ENCODE measurements around the gene ZSWIM3.
"Not testable (repeated sequence)": the region's sequence is repeated elsewhere in the genome, so short reads cannot be mapped to it uniquely, and the experiment has no call there.

Gene ZSWIM3

GRCh38 chr20:45890985-45891983 lies 33.9 kb downstream of the ZSWIM3 start, which contains the start of the genes CTSA and NEURL2:
Gene CTSA (plus strand): TSS chr20:45891335. CDS start chr20:45891569, 234 bp downstream.
Gene NEURL2 (minus strand): TSS chr20:45891208. CDS start chr20:45890991, 217 bp downstream.
- peak; percentile 31 for DNase-seq

DNA sequence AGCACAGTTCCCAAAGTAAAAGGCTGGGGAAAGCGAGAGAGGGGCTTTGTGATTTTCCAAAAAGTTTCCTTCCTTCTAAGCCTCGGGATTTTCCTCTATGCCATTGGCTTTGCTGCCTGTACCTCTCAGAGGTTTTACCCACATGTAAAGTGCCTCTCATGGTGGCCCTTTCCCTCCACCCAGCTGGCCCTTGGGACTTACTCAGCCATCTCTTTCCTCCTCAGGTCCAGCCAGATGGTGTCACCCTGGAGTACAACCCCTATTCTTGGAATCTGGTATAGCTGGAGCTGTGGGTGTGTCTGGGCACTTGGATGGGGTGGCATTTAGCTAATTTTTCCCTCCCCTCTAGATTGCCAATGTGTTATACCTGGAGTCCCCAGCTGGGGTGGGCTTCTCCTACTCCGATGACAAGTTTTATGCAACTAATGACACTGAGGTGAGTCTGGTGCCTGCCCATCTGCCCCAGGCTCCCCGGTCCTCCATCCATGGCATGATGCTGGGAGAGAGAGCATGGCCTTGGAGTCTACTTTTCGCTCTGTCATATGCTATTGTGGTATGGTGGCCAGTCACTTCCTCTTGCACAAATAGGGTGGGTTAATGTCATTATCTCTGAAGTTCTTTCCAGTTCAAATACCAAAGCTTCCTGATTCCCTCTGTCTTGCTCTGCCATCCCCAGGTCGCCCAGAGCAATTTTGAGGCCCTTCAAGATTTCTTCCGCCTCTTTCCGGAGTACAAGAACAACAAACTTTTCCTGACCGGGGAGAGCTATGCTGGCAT lies 34.8 kb downstream of the ZSWIM3 start:
- no peak for DNase-seq

DNA sequence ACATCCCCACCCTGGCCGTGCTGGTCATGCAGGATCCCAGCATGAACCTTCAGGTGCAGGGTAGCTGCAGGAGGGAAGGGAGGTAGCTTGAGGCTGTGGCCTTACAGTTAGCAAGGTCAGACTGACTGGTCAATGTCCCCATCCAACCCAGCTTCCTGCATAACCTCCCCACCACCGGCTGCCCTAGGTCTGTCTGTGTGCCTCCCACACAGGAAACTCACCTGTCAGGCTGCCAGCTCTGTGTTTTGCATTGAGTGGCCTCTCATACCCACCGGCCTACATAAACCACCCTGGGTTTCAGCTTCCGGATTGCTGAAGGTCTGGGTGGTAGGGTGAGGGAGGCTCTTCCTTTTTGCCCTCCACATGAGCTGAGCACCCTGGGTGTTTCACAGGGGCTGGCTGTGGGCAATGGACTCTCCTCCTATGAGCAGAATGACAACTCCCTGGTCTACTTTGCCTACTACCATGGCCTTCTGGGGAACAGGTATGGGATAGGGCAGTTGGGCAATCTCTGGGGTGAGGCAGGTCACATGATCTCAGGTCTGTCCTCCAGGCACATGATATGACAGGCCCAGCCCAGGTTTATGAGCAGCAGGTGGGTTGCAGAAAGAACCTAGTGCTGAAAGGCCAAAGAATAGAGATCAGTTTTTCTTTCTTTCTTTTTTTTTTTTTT lies 35.5 kb downstream of the ZSWIM3 start:
- DNase-seq = no peak

GRCh38 chr20:45893831-45894230 lies 36.4 kb downstream of the ZSWIM3 start:
- DNase-seq = no peak

GRCh38 chr20:45894797-45895196 lies 37.4 kb downstream of the ZSWIM3 start:
- DNase-seq = no peak

GRCh38 chr20:45896641-45897161 lies 39.3 kb downstream of the ZSWIM3 start:
- no peak for DNase-seq

- no peak for DNase-seq
Observed at GRCh38 chr20:45897289-45897688, 39.9 kb downstream of the ZSWIM3 start.

DNA sequence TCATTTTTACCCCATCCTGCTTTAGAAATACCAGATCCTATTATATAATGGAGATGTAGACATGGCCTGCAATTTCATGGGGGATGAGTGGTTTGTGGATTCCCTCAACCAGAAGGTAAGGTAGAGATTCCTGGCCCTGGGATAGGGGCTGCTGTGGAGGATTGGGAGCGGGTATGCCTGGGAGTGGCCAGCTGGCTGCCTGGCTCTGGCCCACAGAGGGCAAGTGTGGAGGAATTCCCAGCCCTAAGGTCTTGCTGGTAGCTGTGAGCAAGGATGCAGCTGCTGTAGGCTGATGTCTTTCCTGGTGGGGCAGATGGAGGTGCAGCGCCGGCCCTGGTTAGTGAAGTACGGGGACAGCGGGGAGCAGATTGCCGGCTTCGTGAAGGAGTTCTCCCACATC lies 40.3 kb downstream of the ZSWIM3 start:
- no peak for DNase-seq

- DNase-seq = no peak
Observed at GRCh38 chr20:45898285-45898684, 40.9 kb downstream of the ZSWIM3 start.

- DNase-seq = no peak
Observed at GRCh38 chr20:45899046-45899835, 41.8 kb downstream of the ZSWIM3 start.

- DNase-seq = not testable (repeated sequence)
Observed at GRCh38 chr20:45901332-45901731, 43.9 kb downstream of the ZSWIM3 start.

GRCh38 chr20:45902199-45902701 lies 44.8 kb downstream of the ZSWIM3 start:
- DNase-seq = no peak

DNA sequence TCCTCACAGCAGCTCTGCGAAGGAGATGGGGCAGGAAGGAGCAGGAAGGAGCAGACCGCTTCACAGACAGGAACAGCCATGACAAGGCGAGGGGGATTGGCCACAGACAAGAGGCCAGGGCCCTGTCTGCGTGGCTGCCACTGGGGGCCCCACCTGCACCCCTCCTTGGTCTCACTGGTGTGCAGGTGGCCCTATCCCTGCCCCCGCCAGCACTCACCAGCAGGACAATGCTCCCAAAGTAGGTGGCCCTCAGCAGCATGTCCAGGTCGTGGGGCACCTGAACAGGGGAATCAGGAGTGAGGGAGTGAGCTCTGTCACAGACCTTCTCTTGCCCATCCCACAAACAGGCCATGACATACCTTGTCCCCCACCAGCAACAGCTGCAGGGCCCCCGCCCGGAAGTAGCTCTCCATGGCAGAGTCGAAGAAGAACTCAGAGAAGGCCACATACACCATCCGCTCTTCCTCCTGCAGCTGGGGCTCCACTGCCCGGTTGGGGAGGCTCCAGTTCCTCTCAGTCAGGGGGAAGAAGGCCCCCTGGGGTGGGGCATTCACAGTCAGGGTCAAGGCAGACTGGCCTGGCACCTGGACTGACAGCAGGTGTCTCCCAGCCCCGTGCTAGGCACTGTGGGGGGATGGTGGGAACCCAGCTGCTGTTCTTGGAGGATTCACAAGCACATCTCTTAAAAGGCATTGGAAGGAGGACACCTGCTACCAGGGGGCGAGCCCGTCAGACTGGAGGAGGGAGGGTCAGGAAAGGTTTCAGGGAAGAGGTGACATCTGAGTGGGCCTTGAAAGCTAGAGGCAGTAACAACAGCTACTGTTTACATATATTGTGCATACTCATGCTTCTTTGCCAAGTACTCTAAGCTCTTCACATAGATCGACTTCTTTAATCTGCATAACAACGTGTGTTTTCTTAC lies 47.4 kb downstream of the ZSWIM3 start:
- no peak for DNase-seq

DNA sequence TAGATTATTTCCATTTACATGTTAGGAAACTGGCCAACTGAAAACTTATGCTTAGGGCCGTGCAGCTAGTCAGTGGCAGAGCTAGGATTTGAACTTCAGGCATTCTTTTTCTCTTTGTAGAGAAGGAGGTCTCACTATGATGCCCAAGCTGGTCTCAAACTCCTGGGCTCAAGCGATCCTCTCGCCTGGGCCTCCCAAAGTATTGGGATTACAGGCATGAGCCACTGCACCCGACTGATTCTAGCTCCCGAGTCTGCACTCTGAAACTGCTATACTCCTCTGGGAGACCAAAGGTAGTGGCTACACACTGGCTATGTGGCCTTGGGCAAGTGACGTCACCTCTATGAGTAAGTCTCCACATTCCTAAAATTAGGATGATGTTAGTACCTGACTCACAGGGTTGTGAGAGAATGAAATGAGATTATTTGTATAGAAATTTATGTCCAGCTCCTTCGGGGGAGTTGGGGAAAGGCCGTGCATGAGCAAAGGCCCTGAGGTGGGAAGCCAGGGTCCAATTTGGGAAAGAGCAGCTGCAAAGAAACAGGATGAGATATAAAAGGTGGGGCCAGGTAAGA lies 48.2 kb downstream of the ZSWIM3 start:
- no peak for DNase-seq

GRCh38 chr20:45907219-45907948 lies 50.0 kb downstream of the ZSWIM3 start:
- DNase-seq = no peak

- DNase-seq = no peak
Observed at GRCh38 chr20:45908084-45908483, 50.7 kb downstream of the ZSWIM3 start.

GRCh38 chr20:45909336-45909808 lies 52.0 kb downstream of the ZSWIM3 start:
- DNase-seq = no peak

DNA sequence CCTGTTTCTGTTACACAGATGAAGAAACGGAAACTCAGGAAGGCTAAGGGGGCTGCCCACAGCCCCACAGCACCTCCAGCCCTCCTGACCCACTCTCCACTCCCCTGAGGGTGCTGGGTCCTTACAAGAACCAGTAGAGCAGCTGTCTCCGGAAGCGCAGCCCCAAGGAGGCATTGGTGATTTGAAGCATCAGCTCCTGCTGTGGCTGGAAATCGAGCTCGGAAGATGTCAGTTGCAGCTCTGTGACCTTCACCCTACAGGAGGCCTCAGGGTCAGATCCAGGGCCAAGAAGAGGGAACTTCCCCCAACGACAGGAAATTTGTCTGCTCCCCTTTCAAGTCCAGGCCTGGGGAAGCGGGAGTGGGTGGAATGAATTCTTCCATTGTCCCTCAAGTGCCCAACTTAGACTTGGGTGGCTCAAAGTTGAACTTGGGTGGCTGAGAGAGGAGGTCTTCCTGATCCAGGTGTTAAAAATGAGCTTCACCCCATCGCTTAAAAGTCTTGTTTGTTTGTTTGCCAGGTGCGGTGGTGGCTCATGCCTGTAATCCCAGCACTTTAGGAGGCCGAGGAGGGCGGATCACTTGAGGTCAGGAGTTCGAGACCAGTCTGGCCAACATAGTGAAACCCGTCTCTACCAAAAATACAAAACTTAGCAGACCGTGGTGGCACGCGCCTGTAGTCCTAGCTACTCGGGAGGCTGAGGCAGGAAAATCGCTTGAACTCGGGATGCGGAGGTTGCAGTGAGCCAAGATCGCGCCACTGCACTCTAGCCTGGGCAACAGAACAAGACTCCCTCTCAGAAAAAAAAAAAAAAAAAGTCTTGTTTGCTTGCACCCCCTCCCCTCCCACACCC lies 52.6 kb downstream of the ZSWIM3 start:
- DNase-seq = no peak
